ENCODE results near the gene CR2. TPM values are rescaled to one million over a fixed set of nuclear protein-coding genes. Genes with fewer than 3 reads are reported as not detected.

CR2 gene
- total and polyA plus RNA-seq, 9 donors: 0.08 to 0.27 (median 0.10) TPM; not detected in 5

DNA sequence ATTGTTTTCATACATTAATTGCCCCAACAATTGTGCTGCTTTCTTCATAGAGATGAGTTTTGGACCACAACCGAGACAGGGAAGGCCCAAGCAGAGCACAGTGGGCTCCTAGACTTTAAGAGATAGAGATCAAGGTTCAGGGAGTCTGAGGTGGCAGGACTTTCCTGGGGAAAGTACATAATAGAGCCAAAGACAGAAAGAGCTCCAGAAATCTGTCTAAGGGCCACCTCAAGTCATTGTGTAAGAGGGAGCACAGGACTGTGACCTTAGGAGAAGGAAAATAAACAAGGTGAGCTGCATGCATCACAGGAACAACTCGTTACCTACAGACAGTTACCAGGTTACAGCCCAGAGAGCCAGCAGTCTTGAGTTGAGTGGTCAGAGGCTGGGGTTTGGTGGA, 41.3 kb upstream of the CR2 start:
- H3K4me3 ChIP-seq: no peak overlapping the region
- WGBS, 3 donors: 92 to 95% (median 93%) methylated on average over 2 of the region's 2 CpGs
- no peaks in the 10 kb centered on the region for H3K27me3 ChIP-seq
- H3K9me3 ChIP-seq: no peaks in the 10 kb centered on the region
- H3K36me3 ChIP-seq: no peaks in the 10 kb centered on the region
- intact Hi-C loops (cut with DNase I): no loop called here
- H3K4me1 ChIP-seq (ENCODE audit: insufficient read depth): no peaks in the 10 kb centered on the region
- no peak overlapping the region for H3K27ac ChIP-seq
- no peak for DNase-seq
- no peak for TF ChIP-seq POLR2A (IDR thresholded peaks at IDR 0.05)
- TF ChIP-seq, protein P1, sequence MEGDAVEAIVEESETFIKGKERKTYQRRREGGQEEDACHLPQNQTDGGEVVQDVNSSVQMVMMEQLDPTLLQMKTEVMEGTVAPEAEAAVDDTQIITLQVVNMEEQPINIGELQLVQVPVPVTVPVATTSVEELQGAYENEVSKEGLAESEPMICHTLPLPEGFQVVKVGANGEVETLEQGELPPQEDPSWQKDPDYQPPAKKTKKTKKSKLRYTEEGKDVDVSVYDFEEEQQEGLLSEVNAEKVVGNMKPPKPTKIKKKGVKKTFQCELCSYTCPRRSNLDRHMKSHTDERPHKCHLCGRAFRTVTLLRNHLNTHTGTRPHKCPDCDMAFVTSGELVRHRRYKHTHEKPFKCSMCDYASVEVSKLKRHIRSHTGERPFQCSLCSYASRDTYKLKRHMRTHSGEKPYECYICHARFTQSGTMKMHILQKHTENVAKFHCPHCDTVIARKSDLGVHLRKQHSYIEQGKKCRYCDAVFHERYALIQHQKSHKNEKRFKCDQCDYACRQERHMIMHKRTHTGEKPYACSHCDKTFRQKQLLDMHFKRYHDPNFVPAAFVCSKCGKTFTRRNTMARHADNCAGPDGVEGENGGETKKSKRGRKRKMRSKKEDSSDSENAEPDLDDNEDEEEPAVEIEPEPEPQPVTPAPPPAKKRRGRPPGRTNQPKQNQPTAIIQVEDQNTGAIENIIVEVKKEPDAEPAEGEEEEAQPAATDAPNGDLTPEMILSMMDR (IDR thresholded peaks at IDR 0.05): no peak
- TF ChIP-seq EP300 (IDR thresholded peaks at IDR 0.05): no peak

DNA sequence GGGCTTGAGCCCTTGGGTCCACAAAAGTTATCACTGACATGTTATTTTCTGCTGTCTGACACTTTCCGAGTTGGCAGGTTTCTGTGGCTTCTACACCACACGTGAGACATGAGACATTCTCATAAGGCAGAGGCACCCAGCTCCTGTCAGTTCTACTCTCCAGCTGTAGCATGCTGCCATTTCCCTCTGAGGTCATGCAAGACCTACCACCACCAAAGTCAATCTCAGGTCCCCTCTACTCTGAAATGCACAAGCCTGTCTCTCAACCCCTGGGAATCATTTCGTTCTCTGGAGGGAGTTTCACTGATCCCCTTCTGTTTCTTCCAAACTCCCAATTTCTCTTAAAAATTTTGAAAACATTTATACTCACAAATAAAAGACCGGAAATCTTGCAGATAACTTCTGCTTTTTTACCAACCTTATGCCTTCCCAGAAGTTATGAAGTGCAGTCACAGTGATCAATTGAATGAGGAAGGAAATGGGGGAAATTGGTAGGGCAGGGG, 39.5 kb upstream of the CR2 start:
- no peak for DNase-seq
- no peaks in the 10 kb centered on the region for H3K4me1 ChIP-seq (ENCODE audit: insufficient read depth)
- H3K4me3 ChIP-seq: no peak overlapping the region
- intact Hi-C loops (cut with DNase I): no loop called here
- H3K27me3 ChIP-seq: no peaks in the 10 kb centered on the region
- no peak for TF ChIP-seq POLR2A (IDR thresholded peaks at IDR 0.05)
- TF ChIP-seq, protein P1 (IDR thresholded peaks at IDR 0.05): no peak
- no peak for TF ChIP-seq EP300 (IDR thresholded peaks at IDR 0.05)
- H3K9me3 ChIP-seq: peaks cover 0 to 3% of the 10 kb centered on the region in 2 donors
- 40 to 58% (median 43%) methylated on average over 4 of the region's 4 CpGs for WGBS, 3 donors
- H3K36me3 ChIP-seq: no peaks in the 10 kb centered on the region
- H3K27ac ChIP-seq: no peak overlapping the region

DNA sequence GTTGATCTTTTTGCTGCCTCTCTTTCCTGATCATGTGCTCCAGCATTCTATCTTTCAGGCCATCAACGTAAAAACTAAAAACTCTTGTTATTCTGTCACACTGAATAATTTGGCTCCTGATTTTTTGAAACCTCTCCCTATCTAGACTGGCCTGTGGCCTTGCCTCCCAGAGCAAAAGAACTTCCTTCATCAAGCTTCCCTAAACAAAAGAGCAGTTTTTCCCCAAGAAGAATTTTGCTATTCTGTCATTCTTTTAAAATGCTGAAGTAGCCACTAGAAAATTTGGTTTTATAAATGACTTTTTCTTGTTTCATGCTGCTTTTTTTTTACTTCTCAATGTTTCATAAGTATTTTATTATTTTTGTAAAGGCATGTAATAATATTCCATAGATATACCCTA, 37.1 kb upstream of the CR2 start:
- Histone ChIP-seq H3K27me3 (no peaks in the 10 kb centered on the region), H3K4me3 (no peak overlapping the region), H3K27ac (no peak overlapping the region), H3K4me1 (ENCODE audit: insufficient read depth) (no peaks in the 10 kb centered on the region), H3K36me3 (no peaks in the 10 kb centered on the region), H3K9me3 (peaks cover 0 to 3% of the 10 kb centered on the region in 2 donors)
- intact Hi-C loops (cut with DNase I): no loop called here
- WGBS, 3 donors: 69 to 79% (median 74%) methylated on average over 1 of the region's 1 CpG
- no peak for DNase-seq
- TF ChIP-seq POLR2A (IDR thresholded peaks at IDR 0.05): no peak
- TF ChIP-seq, protein P1 (IDR thresholded peaks at IDR 0.05): no peak

DNA sequence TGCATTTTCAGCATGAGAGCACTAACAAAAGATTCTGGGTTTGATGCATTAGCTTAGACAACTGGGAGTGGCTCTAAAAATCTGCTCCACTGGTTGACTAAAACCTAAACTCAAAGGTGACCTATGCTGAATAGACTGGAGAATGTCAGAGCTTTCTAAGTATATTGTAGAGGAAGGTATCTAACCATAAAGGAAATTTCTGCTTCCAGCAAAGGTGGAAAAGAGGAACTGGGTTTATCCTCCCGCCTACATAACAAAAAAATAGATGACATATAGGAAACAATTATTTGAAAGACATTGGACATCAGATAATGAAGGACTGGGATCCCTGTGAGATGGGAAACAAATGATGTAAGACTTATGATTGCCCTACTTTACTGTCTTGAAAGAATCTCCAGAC, 35.8 kb upstream of the CR2 start:
- intact Hi-C loops (cut with DNase I): no loop called here
- no peak overlapping the region for H3K4me3 ChIP-seq
- H3K9me3 ChIP-seq: peaks cover 0 to 3% of the 10 kb centered on the region in 2 donors
- no peaks in the 10 kb centered on the region for H3K4me1 ChIP-seq (ENCODE audit: insufficient read depth)
- H3K27ac ChIP-seq: no peak overlapping the region
- no peaks in the 10 kb centered on the region for H3K27me3 ChIP-seq
- no peaks in the 10 kb centered on the region for H3K36me3 ChIP-seq
- WGBS, 3 donors: 84 to 91% (median 86%) methylated on average over 1 of the region's 1 CpG
- no peak for TF ChIP-seq POLR2A (IDR thresholded peaks at IDR 0.05)
- TF ChIP-seq EP300 (IDR thresholded peaks at IDR 0.05): no peak
- TF ChIP-seq, protein P1 (IDR thresholded peaks at IDR 0.05): no peak
- DNase-seq: no peak

All from ovary (tissue), 9 donors.